GM21717 (cell line): ENCODE results near the gene CLEC2L.
"Not testable (repeated sequence)": the region's sequence is repeated elsewhere in the genome, so short reads cannot be mapped to it uniquely, and the experiment has no call there.

Experiments
- ATAC-seq: cut with Tn5 transposase; IDR thresholded peaks from one replicate; pipeline ENCODE4 v1.9.1; 2021; ENCODE audit warnings: mild to moderate bottlenecking, moderate library complexity; ENCODE audit not compliant: unreplicated experiment

The CLEC2L gene

DNA sequence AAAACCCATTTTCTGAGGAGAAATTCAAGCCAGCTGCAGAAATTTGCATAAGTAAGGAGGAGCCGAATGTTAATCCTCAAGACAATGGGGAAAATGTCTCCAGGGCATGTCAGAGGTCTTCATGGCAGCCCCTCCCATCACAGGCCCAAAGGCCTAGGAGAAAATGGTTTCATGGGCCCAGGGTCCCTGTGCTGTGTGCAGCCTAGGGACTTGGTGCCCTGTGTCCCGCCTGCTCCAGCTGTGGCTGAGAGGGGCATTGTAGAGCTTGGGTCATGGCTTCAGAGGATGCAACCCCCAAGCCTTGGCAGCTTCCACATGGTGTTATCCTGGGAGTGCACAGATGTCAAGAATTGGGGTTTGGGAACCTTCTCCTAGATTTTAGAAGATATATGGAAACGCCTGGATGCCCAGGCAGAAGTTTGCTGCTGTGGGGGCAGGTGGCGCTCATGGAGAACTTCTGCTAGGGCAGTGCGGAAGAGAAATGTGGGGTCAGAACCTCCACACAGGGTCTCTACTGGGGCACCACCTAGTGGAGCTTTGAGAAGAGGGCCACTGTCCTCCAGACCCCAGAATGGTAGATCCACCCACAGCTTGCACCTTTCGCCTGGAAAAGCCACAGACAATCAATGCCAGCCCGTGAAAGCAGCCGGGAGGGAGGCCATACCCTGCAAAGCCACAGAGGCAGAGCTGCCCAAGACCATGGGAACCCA, 30.7 kb downstream of the CLEC2L start:
- not testable (repeated sequence) for ATAC-seq

DNA sequence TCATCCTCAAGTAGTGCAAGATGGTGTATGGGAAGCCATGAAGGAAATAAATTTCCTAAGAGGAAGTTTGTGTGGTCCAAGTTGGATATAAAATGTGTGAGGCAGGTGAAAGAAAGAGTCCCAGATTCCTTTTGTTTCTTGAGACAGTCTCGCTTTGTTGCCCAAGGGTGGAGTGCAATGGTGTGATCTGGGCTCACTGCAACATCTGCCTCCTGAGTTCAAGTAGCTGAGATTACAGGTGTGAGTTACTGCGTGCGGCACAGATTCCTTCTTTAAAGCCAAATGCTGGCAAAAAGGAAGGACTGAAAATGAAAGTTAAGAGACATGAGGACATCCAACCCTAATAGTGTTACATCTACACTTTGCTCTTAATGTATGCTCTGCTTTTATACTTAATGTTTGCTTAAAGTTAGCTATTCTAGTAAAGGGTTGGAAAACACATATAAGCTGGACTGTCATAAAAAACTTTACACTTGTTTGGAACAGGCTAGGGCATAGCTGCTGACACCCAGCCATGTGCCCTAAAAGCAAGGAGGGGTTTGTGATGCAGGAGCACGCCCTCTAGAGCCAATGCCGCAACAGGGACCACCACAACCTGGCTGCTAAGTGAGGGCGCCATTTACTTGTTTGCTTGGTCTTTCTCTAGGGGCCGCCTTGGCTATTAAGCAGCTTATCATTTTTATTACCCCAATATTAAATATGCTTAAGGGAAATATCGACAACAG, 34.5 kb downstream of the CLEC2L start:
- ATAC-seq, result no peak

DNA sequence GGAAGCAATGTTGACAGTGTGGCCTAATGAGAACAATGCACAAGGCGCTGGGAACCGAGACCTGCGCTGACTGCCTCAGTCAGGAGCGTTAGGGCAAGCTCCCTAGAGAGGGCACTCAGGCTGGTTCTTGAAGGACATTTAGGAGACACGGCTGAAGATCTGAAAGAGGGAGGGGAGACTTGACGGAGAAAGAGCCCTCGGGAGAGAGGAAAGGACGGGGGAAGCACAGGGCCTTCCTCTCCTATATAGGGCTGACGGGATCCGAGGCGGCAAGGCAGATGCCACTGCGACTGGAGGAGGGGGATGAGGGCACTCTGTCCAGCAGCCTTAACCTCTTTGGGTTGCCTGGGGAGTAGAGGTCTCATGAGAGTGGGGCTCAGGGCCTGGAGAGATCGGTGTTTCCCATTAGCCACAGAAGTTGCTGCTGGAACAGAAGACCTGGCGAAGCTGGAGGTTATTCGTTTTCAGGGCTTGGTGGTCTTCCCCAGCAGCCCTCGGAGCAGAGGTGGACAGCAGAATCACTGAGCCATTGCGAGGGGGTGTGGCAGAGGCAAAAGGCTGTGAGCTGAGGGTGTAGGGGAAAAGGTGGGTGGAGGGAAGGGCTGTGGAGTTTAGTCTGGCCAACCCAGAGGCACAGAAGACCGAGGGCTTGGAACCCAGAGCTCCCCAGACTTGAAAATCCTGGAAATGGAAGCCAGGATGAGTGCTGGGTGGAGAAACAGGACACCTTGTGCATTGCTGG, 36.0 kb downstream of the CLEC2L start:
- ATAC-seq, result no peak

DNA sequence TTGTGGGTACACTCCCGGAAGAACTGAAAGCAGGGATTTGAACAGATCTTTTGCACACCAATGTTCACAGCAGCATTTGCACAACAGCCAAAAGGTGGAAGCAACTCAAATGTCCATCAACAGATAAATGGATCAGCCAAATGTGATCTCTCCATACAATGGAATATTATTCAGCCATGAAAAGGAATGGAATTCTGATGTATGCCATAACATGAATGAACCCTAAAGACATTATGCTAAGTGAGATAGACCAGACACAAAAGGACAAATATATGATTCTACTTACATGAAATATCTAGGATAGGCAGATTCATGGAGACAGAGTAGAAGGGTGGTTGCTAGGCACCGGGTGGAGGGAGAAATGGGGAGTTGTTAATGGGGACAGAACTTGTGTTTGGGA, 36.7 kb downstream of the CLEC2L start:
- no peak for ATAC-seq

DNA sequence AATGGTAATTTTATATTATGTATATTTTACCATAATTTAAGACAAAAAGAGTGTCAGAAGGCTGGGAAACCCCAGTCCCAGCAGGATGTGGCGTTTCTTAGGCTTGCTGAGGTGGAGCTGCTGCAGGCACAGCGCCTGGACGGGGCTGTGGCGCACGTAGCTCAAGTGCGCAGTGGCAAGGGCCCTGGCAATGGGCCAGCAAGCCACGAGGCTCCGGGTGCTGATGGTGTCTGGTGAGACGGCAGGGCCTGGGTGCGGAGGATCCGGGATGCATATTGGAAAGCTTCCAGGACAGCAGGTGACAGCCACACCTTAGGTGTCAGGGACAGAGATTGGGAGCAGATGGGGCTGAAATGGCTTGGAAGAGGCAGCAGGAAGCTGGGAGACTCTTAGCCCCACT, 37.2 kb downstream of the CLEC2L start:
- ATAC-seq, result no peak

DNA sequence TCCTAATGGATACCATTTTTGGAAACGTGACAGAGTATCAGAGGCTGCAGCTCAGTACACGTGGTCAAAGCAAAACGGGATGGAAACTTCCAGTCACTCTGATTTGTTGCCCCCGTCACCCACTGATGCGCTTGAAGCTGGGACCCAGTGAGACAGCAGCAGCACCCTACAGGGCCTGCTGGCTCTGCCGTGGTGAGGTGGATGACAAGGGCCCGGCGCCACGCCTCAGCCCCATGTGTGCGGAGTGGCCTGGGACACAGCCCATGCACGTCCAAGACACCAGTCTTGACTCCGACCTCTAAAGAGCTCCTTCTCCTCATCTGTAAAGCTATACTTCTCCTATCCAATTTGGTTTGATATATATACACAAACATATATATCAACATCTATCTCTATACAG, 39.0 kb downstream of the CLEC2L start:
- ATAC-seq, result no peak

DNA sequence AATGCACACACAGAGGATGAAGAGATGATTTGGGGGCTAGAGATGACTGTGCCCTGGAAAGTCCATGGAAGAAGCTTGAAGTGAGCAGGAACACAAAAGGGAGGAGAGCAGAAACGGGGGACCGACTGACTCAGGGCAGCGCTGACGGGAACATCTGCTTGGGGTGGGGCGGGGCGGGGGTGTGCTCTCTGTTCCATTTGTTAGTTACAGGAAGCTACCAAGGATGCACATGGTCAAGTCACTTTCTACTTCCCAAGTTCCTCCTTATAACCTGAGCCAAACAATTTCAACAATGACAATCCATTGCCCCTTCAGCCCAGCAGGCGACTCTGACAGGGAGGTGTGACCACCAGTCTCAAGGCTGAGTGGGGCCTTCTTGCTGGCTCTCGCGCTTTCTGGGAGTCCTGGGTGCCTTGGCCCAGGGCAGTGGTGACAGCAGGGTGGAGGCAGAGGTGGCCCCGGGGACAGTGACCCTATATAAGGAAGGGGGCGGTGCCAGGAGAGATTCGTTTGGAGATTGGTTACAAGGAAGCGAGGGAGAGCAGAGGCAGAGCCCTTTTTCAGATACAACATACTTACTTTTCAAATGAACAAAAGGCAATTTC, 39.6 kb downstream of the CLEC2L start:
- ATAC-seq, result no peak

DNA sequence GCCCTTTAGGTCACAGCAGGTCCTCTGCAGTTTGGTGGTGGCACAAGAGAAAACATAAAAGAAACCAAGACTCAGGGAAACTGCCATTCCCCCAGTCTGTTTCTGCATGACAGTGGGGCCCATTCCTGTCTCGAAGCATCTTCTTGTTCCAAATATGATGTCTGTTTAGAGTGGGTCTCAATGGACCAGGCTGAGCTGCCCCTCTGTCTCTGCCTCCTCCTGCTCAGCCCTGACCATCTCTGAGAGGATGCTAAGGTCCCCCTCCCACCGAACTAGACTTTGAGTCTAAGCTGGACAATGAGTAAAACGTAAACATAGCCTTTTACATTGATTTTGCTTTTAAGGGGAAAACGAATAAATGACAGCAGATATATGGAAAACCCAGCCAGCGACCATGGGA, 40.4 kb downstream of the CLEC2L start:
- ATAC-seq, result no peak

DNA sequence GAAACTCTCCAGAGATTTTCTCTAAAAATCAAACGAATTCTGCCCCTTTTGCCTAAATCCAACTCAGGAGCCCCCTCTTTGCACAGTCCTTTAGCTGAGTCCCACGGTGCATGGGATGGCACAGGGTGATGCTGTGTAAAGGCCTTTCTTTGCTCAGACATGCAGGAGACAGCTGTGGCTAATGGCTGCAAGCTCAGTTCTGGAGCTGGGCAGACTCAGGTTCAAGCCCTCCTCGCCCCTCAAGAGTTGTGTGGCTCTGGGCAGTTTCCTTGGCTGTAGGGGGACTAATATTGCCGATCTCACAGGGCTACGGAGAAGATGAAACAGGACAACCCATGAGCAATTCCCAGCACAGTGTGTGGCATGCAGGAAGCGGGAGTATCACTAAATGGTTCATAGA, 42.6 kb downstream of the CLEC2L start:
- ATAC-seq, result no peak

DNA sequence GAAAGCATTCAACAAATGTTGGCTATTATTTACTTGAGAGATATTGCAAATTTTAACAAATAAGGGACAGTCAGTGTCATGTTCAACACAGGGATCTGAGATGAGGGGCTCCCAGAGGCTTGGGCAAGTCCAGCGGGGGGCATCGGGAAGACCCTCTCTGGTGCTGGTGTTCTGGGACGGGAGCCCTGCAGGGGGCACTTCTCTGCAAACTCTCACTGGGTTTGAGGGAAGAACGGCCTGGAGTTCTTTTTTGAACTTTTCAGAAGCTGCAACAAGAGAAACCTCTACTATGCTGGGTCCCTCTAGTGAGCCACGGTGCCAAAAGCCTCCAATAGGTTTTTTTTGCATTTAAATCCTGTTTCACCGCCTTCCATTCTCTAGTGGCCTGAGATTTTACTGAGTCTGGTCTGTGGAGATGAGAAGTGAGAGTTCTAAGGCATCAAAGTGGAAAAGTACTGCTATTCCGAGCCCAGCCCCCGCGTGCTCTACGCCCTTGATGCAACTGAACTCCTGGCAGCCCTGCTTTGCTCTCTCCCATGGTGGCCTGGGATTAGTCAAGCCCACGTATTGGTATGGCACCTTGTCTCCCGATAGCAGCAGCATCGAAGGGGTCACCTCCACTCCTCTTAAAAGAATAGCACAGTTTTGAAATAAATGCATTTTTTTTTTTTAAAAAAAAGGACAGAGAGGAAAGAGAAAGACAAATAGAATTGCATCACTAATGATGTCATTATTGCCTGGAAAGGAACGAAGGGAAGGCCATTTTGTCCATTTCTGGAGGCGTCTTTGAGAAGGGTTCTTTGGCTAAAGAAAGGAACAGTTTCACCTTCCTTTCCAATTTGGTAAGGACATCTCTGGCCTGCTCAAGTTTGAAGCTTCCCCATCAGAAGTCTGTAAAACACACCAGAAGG, 43.5 kb downstream of the CLEC2L start:
- no peak for ATAC-seq

DNA sequence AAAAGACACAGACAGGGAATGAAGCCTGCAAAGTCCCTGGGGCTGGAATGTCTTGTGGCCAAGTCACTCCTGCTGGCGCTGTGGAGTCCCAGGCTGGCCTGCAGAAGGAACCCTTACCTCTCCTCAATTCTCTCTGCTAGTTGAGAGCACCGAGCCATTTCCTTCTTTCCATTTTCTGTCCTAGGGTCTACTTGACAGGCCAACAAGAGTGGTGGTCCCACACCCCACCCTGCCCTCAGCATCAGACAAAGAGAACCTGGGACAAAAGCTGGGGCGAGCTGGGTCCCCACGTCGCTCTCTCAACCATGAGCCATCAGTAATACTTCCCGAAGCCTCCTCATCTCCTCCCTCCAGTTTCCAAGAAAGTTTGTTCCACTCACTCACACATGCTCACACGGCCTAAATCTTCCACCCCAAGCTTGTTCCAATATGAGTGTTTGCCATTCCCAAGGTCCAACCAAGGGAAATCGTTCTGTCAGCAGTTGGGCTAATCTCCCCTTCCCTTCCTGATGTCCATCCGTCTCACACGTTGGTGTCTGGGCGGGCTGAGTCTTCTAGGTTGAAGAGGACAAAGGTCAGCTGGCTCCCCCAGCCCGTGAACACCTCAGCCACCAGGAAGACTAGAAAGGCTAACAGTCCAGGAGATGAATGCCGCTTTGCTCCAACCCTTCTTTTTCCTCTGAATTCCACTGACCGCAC, 44.3 kb downstream of the CLEC2L start:
- no peak for ATAC-seq

DNA sequence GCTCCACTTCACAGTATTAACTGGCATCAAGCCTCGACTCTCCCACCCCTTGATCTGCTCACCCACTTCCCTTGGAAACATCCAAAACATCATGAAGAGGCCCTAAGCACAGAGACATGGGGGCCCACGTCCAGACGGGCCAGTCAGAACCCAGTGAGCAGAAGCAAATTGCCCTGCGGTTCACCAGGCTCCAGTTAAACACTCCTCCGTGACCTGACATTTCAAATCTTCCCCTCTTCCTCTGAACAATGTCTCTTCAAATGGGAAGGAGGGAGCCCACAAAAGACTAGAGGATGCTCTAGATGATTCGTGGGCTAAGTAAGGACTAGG, 44.8 kb downstream of the CLEC2L start:
- ATAC-seq, result no peak

DNA sequence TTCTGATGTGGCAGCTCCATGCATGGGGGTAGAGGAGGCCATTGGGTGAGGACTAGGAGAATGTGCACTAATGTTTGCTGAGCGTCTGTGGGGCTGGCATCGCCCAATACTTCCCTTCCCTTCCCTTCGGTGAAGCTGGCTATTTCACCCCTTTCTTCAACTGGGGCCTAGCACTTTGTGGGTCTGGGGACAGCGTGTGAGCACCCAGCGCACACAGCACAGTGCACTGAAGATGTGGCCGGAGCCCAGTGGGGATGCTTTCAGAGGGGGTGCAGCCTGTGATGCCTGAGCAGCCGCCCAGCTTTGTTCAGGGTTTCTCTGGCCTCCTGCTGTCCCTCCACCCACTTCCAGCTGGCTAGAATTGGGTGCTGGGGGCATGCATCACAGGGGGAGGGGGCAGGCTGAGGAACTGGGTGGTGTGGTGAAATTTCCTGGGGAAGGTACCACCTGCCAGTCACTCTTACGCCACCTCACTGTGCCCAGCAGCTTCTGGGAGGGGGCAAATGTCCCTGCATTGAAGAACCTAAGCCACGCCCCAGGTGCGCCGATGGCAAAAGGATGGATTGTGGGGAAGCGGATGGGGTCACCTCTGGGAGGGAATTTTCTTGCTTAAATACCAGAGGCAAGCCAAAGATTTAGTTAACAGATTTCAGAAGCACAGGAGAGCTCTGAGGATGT, 45.5 kb downstream of the CLEC2L start:
- no peak for ATAC-seq

DNA sequence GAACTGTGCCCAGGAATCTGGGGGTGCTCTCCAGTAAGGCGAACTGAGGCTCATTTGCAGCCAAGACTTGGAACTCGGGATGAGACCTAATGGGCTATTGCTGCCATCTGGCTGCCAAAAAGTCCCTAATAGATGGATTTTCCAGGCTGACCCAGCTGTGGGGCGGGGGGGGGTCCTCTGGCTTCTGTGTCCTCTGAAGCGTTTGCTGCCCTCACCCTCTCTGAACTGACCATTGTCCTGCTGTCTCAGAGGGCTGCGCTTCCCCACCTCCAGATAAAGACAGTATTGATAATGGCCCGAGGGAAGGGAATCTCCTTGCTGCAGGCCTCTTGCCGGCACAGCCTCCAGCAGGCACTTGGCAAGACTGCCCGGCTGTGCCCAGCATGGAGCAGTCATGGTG, 46.6 kb downstream of the CLEC2L start:
- no peak for ATAC-seq

DNA sequence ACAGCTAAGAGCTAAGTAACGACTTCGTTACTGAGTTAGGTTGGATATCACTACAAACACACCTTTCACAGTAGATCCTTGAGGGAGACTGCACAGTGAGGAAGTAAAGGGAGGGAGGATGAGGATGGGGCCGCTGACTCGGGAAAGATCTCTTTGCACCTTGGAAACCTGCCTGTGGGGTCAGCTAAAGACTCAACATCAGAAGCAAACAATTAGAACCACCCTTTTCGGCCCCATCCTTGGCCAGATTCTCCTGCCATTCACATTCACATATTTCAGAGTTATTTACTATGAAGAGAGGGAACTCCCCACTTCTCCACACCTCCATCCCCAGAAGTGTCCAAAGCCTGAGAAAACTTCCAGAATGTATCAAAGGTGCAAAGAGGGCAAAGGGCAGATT, 47.1 kb downstream of the CLEC2L start:
- no peak for ATAC-seq

DNA sequence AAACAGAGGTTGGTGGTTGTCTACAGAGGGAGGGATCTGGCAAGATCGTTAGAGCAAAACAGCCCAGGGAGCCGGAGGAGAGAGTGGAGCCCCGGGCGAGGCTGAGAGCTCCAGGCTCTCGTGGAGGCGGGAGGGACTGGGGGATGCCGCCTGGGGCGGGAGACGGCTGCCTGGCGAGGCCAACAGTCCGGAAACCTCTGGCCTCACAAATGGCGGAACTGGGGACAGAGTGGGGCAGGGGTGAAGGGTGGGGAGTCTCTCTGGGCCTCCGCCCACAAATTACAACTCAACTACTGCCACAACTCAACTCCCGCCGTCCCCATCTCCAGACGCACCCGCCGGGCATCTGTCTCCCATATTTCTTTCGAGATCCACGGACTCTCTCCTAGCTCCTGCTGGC, 47.7 kb downstream of the CLEC2L start:
- ATAC-seq, result no peak

DNA sequence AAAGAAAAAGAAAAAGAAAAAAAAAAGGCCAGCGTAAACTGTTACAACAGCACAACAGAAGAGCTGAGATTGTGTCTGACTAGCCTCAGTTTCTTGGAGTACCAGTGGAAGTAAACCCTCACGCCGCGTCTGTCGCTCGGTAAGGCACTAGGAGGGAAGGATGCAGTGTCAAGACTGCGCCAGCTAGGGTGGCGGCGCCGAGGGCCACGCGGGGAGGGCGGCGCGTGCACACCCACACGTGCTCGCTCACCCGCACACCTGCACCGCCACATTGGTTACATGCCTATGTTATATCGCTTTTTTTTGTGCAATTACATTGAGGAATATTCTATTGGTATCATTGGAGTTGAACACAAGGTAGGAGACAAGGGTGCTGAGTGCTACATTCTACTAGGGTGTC, 48.2 kb downstream of the CLEC2L start:
- ATAC-seq, result no peak

DNA sequence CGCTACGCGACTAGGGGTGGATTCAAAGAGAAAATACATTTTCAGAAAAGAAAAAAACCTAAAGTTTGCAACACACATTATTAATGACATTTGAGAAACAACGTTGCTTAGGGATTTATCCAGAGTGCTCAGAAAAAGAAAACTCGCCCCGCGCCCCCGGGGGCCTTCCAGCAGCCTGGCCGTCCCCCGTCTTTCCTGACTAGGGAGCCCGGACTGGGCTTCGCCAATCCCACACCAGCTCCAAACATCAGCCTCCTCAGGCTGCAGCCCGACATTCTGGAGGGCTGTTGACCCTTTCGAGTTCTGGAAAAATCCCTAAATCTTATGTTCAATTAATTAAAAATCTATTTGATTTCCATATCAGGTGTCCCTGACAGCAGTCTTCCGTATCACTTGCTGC, 48.6 kb downstream of the CLEC2L start:
- no peak for ATAC-seq

DNA sequence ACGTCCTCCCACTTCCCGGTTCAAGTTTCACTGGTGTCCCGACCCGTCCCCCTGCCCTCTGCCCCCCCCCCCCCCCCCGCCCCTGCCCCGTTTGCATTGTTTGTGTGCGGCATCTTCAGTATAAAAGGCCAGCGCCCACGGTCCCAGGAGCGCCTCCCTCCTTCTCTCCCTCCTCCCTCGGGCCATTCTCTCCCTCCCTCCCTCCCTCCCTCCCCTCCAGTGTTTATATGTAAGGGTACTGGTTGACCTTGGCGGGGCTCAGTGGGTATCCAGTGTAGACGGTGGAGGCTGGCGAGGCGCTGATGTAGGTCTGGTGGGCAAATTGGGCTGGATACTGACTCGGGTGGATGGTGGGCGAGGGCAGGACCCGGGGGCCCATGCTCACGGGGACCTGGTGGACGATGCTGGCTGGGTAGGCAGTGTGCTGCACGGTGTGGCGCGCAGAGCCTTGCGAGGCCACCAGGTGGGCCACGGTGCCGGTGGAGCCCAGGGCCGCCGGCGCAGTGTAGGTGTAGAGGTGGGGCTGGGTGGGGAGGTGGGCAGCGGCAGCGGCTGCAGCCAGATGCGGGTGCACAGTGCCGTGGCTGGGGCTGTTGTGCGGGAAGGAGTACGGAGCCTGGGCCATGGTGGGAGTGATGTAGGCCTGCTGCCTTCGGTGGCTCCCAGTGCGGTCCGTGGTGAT, 49.4 kb downstream of the CLEC2L start:
- no peak for ATAC-seq
